Measurements from ENCODE around the gene TOP1.

DNA sequence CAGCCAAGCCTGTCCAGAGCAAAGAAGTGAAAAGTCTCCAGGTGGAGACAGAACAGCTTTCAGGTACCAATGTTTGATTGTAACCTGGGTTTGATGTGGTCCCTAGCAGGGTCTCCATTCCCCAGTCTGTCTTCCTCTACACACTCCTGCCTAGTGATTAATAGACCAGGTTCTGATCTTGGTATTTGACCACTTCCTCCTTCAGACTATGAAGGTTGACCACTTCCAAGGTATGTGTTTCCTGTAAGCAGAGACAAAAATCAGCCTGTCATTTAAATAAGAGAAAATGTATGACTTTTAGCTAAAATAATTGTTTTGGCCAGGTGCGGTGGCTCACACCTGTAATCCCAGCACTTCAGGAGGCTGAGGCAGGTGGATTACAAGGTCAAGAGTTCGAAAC, 41.8 kb upstream of the TOP1 start:
- no peak for TF ChIP-seq EZH2 (IDR thresholded peaks at IDR 0.05)
- TF ChIP-seq, protein P1, sequence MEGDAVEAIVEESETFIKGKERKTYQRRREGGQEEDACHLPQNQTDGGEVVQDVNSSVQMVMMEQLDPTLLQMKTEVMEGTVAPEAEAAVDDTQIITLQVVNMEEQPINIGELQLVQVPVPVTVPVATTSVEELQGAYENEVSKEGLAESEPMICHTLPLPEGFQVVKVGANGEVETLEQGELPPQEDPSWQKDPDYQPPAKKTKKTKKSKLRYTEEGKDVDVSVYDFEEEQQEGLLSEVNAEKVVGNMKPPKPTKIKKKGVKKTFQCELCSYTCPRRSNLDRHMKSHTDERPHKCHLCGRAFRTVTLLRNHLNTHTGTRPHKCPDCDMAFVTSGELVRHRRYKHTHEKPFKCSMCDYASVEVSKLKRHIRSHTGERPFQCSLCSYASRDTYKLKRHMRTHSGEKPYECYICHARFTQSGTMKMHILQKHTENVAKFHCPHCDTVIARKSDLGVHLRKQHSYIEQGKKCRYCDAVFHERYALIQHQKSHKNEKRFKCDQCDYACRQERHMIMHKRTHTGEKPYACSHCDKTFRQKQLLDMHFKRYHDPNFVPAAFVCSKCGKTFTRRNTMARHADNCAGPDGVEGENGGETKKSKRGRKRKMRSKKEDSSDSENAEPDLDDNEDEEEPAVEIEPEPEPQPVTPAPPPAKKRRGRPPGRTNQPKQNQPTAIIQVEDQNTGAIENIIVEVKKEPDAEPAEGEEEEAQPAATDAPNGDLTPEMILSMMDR (IDR thresholded peaks at IDR 0.05): no peak

Measured in neural progenitor cell (in vitro differentiated cells).